Endothelial cell of umbilical vein (primary cell): Measurements from ENCODE around the gene SMIM31. TPM values are rescaled to one million over a fixed set of nuclear protein-coding genes. Genes with fewer than 3 reads are reported as not detected.

Source experiments
- BruUV-seq: library from RNA; stranded (reverse); fragments of 400-500 nt; replicated peaks from 2 replicates; lab custom pipeline; 2021; lab: Mats Ljungman, UMichigan
- CTCF ChIA-PET: fragments of 300-600, 350-600 bp; sonication (Branson Sonifier 250); formaldehyde crosslinking; loops from one replicate; lab custom pipeline; 2021; ENCODE audit warnings: antibody characterized with exemption, inconsistent platforms; lab: Charles Lee
- POLR2A ChIA-PET: fragments of 300-600, 350-600 bp; sonication (Branson Sonifier 250); formaldehyde crosslinking; loops from one replicate; lab custom pipeline; 2021; ENCODE audit warnings: antibody characterized with exemption, inconsistent platforms; lab: Charles Lee
- DNase-seq: peaks from one replicate; pipeline ENCODE4 v3.0.0-alpha.2; 2011; ENCODE audit warnings: low read depth, low spot score
- FAIRE-seq: peaks from 2 replicates; lab custom pipeline; 2011; peaks lifted over from hg19 to GRCh38; lab: Jason Lieb, UNC
- H2AFZ ChIP-seq: 2 replicates; pipeline ENCODE4 v1.6.0; 2012; ENCODE audit warnings: low read depth, low read length, control low read depth, inconsistent platforms
- H3K27ac ChIP-seq: 2 replicates; pipeline ENCODE4 v1.5.1; 2011; ENCODE audit warnings: low read depth, mild to moderate bottlenecking, control low read depth, low read length, moderate library complexity; ENCODE audit not compliant: insufficient read depth
- H3K27me3 ChIP-seq, 2 experiments: 2 replicates each; pipeline versions ENCODE4 v1.6.0 to v1.6.1; 2011; ENCODE audit warnings: low read length in 2 of 2, mixed read lengths in 1 of 2; ENCODE audit not compliant: control insufficient read depth in 2 of 2, insufficient read depth in 2 of 2
- H3K36me3 ChIP-seq, 2 experiments: 2 replicates in 1 of 2; 3 replicates in 1 of 2; pipeline ENCODE4 v1.5.1; 2011; ENCODE audit warnings: low read length in 2 of 2, mild to moderate bottlenecking in 1 of 2, moderate library complexity in 1 of 2; ENCODE audit not compliant: control insufficient read depth in 2 of 2, insufficient read depth in 2 of 2; ENCODE audit errors: extremely low read depth in 1 of 2
- H3K4me1 ChIP-seq: 3 replicates; pipeline ENCODE4 v1.5.1; 2011; ENCODE audit warnings: mild to moderate bottlenecking, low read length; ENCODE audit not compliant: control insufficient read depth, insufficient read depth; ENCODE audit errors: extremely low read depth
- H3K4me2 ChIP-seq: 2 replicates; pipeline ENCODE4 v1.6.1; 2011; ENCODE audit warnings: low read length, control low read depth, mixed read lengths; ENCODE audit not compliant: insufficient read depth
- H3K4me3 ChIP-seq, 3 experiments: fragments of 200-600 bp in 1 of 3; sonication (generic), shearing (Covaris generic) in 1 of 3; replicated peaks in 1 of 3; 2 replicates each; pipeline ENCODE4 v1.5.1; 2011 to 2016; ENCODE audit warnings: control low read depth in 3 of 3, low read length in 3 of 3, mild to moderate bottlenecking in 2 of 3, inconsistent platforms in 1 of 3, low read depth in 1 of 3, moderate library complexity in 1 of 3; ENCODE audit not compliant: insufficient read depth in 1 of 3
- H3K79me2 ChIP-seq: 2 replicates; pipeline ENCODE4 v1.6.0; 2012; ENCODE audit warnings: low read length, inconsistent platforms; ENCODE audit not compliant: control insufficient read depth, insufficient read depth
- H3K9ac ChIP-seq: replicated peaks from 2 replicates; pipeline ENCODE3; 2011; ENCODE audit warnings: low read length, control low read depth; ENCODE audit not compliant: insufficient read depth; ENCODE audit errors: extremely low read depth
- H3K9me1 ChIP-seq: replicated peaks from 3 replicates; pipeline ENCODE4 v1.6.0; 2011; ENCODE audit warnings: mild to moderate bottlenecking, low read length; ENCODE audit not compliant: control insufficient read depth, insufficient read depth; ENCODE audit errors: extremely low read depth
- H3K9me3 ChIP-seq: replicated peaks from 2 replicates; pipeline ENCODE4 v1.5.1; 2012; ENCODE audit warnings: low read length, inconsistent platforms; ENCODE audit not compliant: control insufficient read depth, insufficient read depth
- H4K20me1 ChIP-seq: replicated peaks from 2 replicates; pipeline ENCODE3; 2011; ENCODE audit warnings: mild to moderate bottlenecking, low read length; ENCODE audit not compliant: control insufficient read depth, insufficient read depth; ENCODE audit errors: extremely low read depth
- EZH2 ChIP-seq: IDR thresholded peaks from 2 replicates; pipeline ENCODE4 v1.6.1; 2012; ENCODE audit warnings: borderline replicate concordance, low read depth, mild to moderate bottlenecking, moderate library complexity, low read length, inconsistent platforms; ENCODE audit not compliant: severe bottlenecking
- FOS ChIP-seq: IDR thresholded peaks from 2 replicates; pipeline ENCODE4 v1.6.1; 2011; ENCODE audit warnings: mild to moderate bottlenecking, low read length, moderate library complexity, borderline replicate concordance; ENCODE audit not compliant: insufficient read depth
- GATA2 ChIP-seq: IDR thresholded peaks from 2 replicates; pipeline ENCODE4 v1.7.0; 2011; ENCODE audit warnings: low read depth, mild to moderate bottlenecking, moderate library complexity, mixed read lengths, low read length; ENCODE audit not compliant: insufficient read length, insufficient read depth
- JUN ChIP-seq: IDR thresholded peaks from 2 replicates; pipeline ENCODE4 v1.6.1; 2011; ENCODE audit warnings: borderline replicate concordance, low read depth; ENCODE audit not compliant: insufficient read length, insufficient read depth
- POLR2A ChIP-seq: IDR thresholded peaks from 2 replicates; pipeline ENCODE4 v1.6.1; 2012; ENCODE audit warnings: low read depth, mild to moderate bottlenecking, control low read depth, low read length
- POLR2AphosphoS5 ChIP-seq: IDR thresholded peaks from 2 replicates; pipeline ENCODE4 v1.6.1; 2012; ENCODE audit warnings: low read depth, mild to moderate bottlenecking, control low read depth, low read length, moderate library complexity; ENCODE audit not compliant: insufficient read depth
- dilution Hi-C: fragments of 300-500 bp; cut with MboI; formaldehyde crosslinking; loops from one replicate; pipeline ENCODE4 v1.15.0; 2019; ENCODE audit warnings: low sequenced_read_pairs; ENCODE audit not compliant: extremely low pct_ligation_motif_present
- intact Hi-C: fragments of 100-400 bp; cut with micrococcal nuclease; formaldehyde crosslinking; loops from one replicate; pipeline ENCODE4 v1.10.0; 2022
- polyA plus RNA-seq, 4 experiments: library from polyadenylated mRNA; depleted of rRNA in 3 of 4; stranded (reverse) in 3 of 4; unstranded in 1 of 4; fragments of >200 nt; gene quantifications; 2 replicates each; pipeline versions ENCODE4 v1.2.1 to v1.2.3, GENCODE V29; 2011 to 2012; ENCODE audit warnings: missing spikeins in 1 of 4
- total RNA-seq: library from RNA; stranded (reverse); gene quantifications from 2 replicates; pipeline ENCODE4 v1.2.3, GENCODE V29; 2021
- TF ChIP-seq, protein P1 (sequence below): IDR thresholded peaks from 2 replicates; pipeline ENCODE4 v1.6.1; 2011; ENCODE audit not compliant: insufficient read depth, insufficient read length
- TF ChIP-seq, protein P2 (sequence below), 2 donors: IDR thresholded peaks; 1 replicate in 1 of 2; 2 replicates in 1 of 2; pipeline ENCODE4 v1.5.1; 2011; ENCODE audit warnings: low read length in 2 of 2, mild to moderate bottlenecking in 2 of 2, moderate library complexity in 2 of 2, control low read depth in 1 of 2, inconsistent platforms in 1 of 2, low read depth in 1 of 2; ENCODE audit not compliant: insufficient read depth in 1 of 2; ENCODE audit errors: extremely low read depth in 1 of 2

The SMIM31 gene
- total and polyA plus RNA-seq, 2 donors (not counting 3 experiments of a cell fraction or from before 2014, with no cell fraction given): not detected

DNA sequence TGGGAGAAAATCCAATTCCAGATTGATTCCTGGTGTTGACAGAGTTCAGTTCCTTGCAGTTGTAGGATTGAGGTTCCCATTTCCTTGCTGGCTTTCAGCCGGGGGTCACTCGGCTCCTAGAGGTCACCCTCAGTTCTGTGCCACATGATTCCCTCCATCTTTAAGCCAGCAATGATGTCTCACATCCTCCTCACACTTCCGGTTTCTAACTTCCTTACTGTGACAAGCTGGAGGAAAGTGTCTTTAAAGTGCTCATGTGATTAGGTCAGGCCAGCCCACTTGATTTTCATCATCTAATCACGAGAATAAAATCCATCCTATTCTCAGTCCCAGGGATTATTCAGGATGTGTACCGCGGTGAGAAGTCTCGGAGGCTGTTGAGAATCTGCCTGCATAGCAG, 19.4 kb upstream of the SMIM31 start:
- no peak overlapping the region for H2AFZ ChIP-seq
- BruUV-seq: no TSS peak
- no peak overlapping the region for H3K4me3 ChIP-seq
- dilution Hi-C loops: no loop called here
- no peaks in the 10 kb centered on the region for H3K9me1 ChIP-seq
- ChIA-PET CTCF (interaction anchor here (7.9 kb wide), 1 partner anchor 1182 kb away, joined by 211 read pairs; no protein-coding TSS in a partner anchor), POLR2A (no interaction called here)
- H3K27ac ChIP-seq: no peak overlapping the region
- no peak overlapping the region for H3K4me2 ChIP-seq
- TF ChIP-seq, protein P1, sequence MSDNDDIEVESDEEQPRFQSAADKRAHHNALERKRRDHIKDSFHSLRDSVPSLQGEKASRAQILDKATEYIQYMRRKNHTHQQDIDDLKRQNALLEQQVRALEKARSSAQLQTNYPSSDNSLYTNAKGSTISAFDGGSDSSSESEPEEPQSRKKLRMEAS: no peak
- TF ChIP-seq EZH2: no peak
- FAIRE-seq: no peak
- no peaks in the 10 kb centered on the region for H3K27me3 ChIP-seq
- H4K20me1 ChIP-seq: no peaks in the 10 kb centered on the region
- intact Hi-C loops: no loop called here
- H3K4me1 ChIP-seq: no peaks in the 10 kb centered on the region
- H3K79me2 ChIP-seq: no peaks in the 10 kb centered on the region
- no peaks in the 10 kb centered on the region for H3K36me3 ChIP-seq
- H3K9me3 ChIP-seq: no peaks in the 10 kb centered on the region
- no peak for DNase-seq
- H3K9ac ChIP-seq: no peak overlapping the region

DNA sequence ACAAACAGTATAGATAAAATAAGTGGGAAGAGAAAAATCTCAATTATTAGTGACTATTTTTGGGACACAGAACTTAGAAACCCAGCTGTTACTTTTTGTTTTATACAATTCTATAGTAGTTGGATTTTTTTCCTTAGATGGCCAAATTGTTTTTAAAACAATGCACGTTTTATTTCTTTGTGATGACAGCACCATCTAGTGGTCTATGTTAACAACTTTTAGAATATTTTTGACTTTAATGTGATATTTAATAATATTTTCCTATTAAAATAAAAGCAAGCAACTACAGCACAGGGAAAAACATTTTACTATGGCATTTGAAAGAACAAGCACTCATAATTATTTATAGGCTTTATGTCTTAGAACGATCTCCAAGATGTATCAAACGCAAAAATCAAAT, 5.6 kb upstream of the SMIM31 start:
- no peak overlapping the region for H3K4me3 ChIP-seq
- intact Hi-C loops: loop anchor here (1.0 kb wide), 2 partner anchors 1198 to 1264 kb away; no protein-coding TSS in a partner anchor
- H3K27me3 ChIP-seq: no peaks in the 10 kb centered on the region
- H3K27ac ChIP-seq: no peak overlapping the region
- FAIRE-seq (no peak), DNase-seq (peak; percentile 20)
- TF ChIP-seq, protein P1: no peak
- no peak for TF ChIP-seq POLR2AphosphoS5
- no peak for TF ChIP-seq GATA2
- TF ChIP-seq, protein P2, sequence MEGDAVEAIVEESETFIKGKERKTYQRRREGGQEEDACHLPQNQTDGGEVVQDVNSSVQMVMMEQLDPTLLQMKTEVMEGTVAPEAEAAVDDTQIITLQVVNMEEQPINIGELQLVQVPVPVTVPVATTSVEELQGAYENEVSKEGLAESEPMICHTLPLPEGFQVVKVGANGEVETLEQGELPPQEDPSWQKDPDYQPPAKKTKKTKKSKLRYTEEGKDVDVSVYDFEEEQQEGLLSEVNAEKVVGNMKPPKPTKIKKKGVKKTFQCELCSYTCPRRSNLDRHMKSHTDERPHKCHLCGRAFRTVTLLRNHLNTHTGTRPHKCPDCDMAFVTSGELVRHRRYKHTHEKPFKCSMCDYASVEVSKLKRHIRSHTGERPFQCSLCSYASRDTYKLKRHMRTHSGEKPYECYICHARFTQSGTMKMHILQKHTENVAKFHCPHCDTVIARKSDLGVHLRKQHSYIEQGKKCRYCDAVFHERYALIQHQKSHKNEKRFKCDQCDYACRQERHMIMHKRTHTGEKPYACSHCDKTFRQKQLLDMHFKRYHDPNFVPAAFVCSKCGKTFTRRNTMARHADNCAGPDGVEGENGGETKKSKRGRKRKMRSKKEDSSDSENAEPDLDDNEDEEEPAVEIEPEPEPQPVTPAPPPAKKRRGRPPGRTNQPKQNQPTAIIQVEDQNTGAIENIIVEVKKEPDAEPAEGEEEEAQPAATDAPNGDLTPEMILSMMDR (IDR thresholded peaks at IDR 0.05; ENCODE audit: extremely low read depth in 1 of 2, insufficient read depth in 1 of 2, low read depth in 1 of 2, low read length in 2 of 2): peak in 1 of 2 donors; percentile 12
- no peak for TF ChIP-seq FOS
- no peak for TF ChIP-seq EZH2
- TF ChIP-seq JUN: no peak
- no peak for TF ChIP-seq POLR2A
- no peak overlapping the region for H3K9ac ChIP-seq
- BruUV-seq: no TSS peak
- H3K4me2 ChIP-seq: no peak overlapping the region
- H3K9me3 ChIP-seq: no peaks in the 10 kb centered on the region
- no peaks in the 10 kb centered on the region for H4K20me1 ChIP-seq
- no peaks in the 10 kb centered on the region for H3K9me1 ChIP-seq
- ChIA-PET CTCF (interaction anchor here (0.6 to 1.5 kb wide), 6 partner anchors 9 to 1198 kb away, joined by 3 to 12 read pairs (median 4); no protein-coding TSS in a partner anchor), POLR2A (no interaction called here)
- H3K4me1 ChIP-seq: no peaks in the 10 kb centered on the region
- dilution Hi-C loops: no loop called here
- no peaks in the 10 kb centered on the region for H3K79me2 ChIP-seq
- H2AFZ ChIP-seq: no peak overlapping the region
- H3K36me3 ChIP-seq: no peaks in the 10 kb centered on the region
